AG09309 (cell line): ENCODE measurements around the gene PAM16.
A peak's percentile ranks its signal among the peaks of the same experiment; 100 is the strongest.

ENCODE experiments used
- DNase-seq: peaks from one replicate; pipeline ENCODE4 v3.0.0-alpha.2; 2010; ENCODE audit warnings: low read depth
- H3K4me3 ChIP-seq: 2 replicates; pipeline ENCODE4 v1.5.1; 2011; ENCODE audit warnings: mild to moderate bottlenecking, low read depth, low read length, moderate library complexity; ENCODE audit not compliant: control insufficient read depth
- TF ChIP-seq, protein P1 (sequence below): IDR thresholded peaks from 2 replicates; pipeline ENCODE4 v1.5.1; 2011; ENCODE audit warnings: mild to moderate bottlenecking, low read depth, low read length, inconsistent platforms; ENCODE audit not compliant: insufficient read depth, control insufficient read depth; ENCODE audit errors: missing control alignments

Gene PAM16

GRCh38 chr16:4318451-4318910, 32.6 kb downstream of the PAM16 start:
- TF ChIP-seq, protein P1, sequence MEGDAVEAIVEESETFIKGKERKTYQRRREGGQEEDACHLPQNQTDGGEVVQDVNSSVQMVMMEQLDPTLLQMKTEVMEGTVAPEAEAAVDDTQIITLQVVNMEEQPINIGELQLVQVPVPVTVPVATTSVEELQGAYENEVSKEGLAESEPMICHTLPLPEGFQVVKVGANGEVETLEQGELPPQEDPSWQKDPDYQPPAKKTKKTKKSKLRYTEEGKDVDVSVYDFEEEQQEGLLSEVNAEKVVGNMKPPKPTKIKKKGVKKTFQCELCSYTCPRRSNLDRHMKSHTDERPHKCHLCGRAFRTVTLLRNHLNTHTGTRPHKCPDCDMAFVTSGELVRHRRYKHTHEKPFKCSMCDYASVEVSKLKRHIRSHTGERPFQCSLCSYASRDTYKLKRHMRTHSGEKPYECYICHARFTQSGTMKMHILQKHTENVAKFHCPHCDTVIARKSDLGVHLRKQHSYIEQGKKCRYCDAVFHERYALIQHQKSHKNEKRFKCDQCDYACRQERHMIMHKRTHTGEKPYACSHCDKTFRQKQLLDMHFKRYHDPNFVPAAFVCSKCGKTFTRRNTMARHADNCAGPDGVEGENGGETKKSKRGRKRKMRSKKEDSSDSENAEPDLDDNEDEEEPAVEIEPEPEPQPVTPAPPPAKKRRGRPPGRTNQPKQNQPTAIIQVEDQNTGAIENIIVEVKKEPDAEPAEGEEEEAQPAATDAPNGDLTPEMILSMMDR = no peak
- peak overlapping the region; percentile 84 for H3K4me3 ChIP-seq
- DNase-seq = no peak

DNA sequence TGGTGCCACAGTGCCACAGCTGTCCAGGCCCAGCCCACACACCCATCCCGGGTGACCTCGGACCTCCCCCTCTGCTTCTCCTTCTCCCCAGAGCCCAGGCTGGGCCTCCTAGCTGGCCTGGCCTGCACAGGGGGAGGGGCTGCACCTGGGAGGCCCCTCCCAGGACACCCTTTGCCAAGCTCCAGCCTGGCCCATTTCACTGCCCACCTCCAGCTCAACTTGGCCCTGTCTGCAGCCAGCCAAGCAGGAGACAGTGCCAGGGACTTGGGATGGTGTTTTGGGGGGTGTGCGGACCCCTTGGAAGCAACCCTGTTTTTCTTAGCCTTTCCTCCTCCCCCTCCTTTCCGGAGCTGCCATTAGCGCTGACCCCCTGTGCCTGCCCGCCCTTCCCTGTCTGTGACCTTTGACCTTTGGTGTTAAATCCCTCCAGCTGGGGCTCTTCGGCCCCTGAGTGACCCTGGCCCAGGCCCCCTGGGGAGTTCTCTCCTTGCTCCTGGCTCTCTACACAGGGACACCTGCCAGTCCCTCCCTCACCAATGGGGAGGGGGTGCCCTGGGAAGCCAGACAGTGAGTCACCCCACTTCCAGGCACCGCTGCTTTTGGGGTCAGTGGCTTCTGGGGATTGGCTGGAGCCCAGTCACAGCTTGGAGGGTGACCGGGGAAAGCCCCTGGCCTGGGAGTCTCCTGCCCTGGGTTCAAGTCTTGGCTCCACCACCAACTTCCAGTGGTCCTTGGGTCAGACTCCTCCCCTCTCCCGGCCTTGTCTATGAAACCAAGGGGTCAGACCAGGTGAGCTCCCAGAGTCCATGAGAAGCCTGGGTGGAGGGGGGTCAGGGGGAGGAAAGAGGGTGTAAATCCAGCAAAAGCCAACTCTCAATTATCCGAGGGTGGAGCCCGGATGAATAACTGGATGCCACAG, 33.3 kb downstream of the PAM16 start:
- TF ChIP-seq, protein P1 = no peak
- H3K4me3 ChIP-seq = peak overlapping the region; percentile 84
- no peak for DNase-seq

- TF ChIP-seq, protein P1 = no peak
- peak overlapping the region; percentile 84 for H3K4me3 ChIP-seq
- DNase-seq = no peak
These were observed 34.1 kb downstream of the PAM16 start for GRCh38 chr16:4316864-4317531.

DNA sequence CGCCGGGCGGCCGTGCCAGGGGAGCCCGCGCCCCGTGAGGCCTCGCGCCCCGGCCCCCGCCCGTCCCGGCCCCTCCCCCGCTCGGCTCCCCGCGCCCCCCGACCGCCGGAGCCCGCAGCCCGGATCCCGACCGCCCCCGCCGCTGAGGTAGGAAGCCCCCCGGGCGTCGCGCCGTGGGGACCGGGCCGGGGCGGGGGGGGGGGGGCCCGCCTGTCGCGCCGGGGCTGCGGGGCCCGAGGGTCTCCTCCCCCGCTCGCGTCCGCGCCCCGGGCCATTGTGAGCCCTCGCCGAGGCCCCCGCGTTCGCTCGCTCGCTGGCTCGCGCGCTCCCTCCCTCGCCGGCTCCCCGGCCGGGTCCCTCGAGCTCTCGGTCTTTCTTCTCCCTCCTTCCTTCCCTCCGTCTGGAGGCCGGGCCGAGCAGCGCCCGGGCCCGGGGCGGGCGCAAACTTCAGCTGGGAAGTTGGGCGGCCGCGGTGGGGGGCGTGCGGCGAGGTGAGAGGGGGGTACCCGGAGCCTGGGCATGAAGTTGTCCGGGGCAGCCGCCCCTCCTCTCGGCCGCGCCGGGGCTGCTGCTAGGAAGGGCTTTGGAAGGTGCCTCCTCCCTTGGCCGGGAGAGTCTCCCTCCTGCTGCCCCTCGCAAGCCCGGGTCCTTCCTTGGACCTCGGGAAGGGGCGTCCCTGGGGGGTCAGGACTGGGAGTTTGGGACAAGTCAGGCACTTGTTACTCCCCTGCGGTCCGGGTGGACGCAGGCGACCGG, 34.8 kb downstream of the PAM16 start:
- H3K4me3 ChIP-seq = peak overlapping the region; percentile 84
- TF ChIP-seq, protein P1 = no peak
- DNase-seq = no peak

GRCh38 chr16:4315186-4316107, 35.7 kb downstream of the PAM16 start, which contains the start of gene GLIS2:
Gene GLIS2 (plus strand): TSS chr16:4316067. CDS start chr16:4332281, 16,214 bp downstream.
- DNase-seq = no peak

More at GRCh38 chr16:4315186-4316107, 35.7 kb downstream of the PAM16 start, which contains the start of gene GLIS2:
- TF ChIP-seq, protein P1 = no peak
- H3K4me3 ChIP-seq = peak within 1 kb of the TSS; percentile 84
